Dermis blood vessel endothelial cell (primary cell): Measurements from ENCODE around the gene INSYN2A. TPM values are rescaled to one million over a fixed set of nuclear protein-coding genes. Genes with fewer than 3 reads are reported as not detected.
A peak's percentile ranks its signal among the peaks of the same experiment; 100 is the strongest.

ENCODE experiments used
- DNase-seq: peaks from one replicate; pipeline ENCODE4 v3.0.0; 2010
- total RNA-seq: library from RNA; depleted of rRNA; stranded (reverse); fragments of >200 nt; gene quantifications from 2 replicates; pipeline ENCODE4 v1.2.3, GENCODE V29; 2014

INSYN2A gene
- total RNA-seq, 1 donor from 2014 or later: not detected

- DNase-seq: no peak
These were observed 44.9 kb downstream of the INSYN2A start for GRCh38 chr10:127151541-127151940.

DNA sequence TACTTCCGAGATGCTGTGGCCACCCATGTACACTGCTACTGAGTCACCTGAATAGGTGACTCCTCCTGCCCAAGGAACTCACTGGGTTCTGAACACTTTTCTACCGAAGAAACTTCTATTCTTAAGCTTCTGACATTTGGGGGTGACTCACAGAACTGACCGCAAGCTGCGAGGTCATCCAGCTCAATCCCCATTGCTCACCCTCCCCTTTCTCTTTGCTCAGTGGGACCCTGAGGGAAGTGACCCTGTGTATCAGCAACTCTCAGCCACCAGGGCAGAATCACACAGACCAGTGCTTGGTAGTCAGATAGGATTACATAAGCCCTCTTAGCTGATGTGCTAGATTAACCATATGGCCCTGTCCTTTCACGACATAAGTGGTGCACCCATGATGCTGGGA is 46.3 kb downstream of the INSYN2A start:
- DNase-seq: peak; percentile 20

DNA sequence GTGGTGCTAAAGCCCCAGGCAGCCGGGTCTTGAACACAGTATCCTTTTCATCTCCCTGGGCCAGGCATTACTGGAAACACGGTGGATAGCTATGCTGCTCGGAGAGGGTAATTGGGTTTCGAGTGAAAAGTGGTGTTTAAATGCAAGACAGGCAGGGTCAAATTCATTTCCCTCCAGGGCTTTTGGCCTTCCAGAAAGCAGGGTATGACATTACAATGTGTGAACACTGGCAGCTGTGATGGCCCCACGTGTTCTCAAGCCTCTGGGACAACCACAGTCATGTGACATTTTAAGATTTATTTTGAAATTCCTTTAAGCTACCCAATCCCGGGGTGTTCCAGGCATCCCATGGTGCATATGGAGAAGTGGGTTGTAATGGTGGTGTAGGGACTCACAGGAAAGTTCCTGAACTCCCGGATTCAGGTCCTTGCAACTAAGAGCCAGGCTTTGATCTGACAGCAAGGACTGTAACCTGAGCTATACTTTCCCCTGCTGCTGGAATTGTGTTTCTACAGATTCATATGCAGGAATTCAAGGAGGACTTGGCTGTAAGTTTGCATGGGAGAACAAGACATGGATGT is 46.8 kb downstream of the INSYN2A start:
- no peak for DNase-seq

DNA sequence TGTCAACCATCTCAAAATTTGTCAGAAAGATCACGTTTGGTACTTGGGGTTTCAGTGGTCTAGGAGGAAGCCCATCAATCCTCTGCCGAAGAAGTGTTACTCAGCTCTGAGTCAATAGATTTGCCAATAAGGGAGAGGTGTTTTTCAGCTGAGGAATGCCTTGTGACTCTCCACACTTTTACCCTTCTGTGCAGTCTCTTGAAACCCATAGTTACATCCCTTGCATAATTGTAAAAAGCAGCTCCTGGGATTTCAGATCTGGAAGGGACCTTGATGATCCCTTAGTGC is 47.5 kb downstream of the INSYN2A start:
- DNase-seq: peak; percentile 51

- DNase-seq: peak; percentile 89
These were observed 48.1 kb downstream of the INSYN2A start for GRCh38 chr10:127148066-127148932.

DNA sequence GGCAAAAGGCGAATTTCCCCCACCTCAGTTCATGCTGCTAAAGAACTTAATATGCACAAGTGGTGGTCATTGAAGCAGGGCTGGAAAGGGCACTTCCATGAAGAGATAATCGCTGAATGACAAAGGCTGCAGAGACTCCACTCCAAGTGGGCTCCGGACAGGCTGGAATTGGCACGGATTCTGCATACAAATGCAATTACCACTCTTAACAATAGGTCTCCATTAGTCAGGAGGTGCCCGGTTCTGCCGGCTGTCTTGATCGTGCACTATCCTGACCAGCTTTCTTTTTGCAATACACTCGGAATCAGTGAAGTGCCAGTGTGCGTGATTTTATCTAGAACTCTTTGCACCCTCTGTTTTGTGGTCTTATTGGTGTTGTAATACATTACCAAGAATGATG is 49.7 kb downstream of the INSYN2A start:
- peak; percentile 42 for DNase-seq
